Measurements from ENCODE around the gene RASGRF2. TPM values are rescaled to one million over a fixed set of nuclear protein-coding genes. Genes with fewer than 3 reads are reported as not detected.

Gene RASGRF2
- total RNA-seq, 1 experiment from 2014 or later: 0.48 TPM

DNA sequence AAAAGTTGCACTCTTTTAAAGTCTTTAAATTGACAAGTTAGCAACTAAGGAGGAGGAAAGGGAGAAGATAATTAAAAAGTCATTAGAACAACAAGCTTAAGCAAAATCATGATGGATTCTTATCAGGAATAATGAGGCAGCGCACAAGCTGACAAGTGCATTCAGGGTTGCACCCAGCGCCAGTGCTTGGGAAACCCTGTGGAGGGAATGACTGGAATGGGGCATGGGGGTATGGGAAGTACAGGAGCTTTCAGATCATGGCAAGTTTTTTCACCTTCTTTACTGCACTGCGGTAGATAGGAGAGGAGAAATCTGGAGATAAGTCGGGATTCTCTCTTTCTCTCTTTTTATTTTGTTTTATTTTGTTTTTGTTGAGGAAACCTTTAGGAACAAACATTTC is 155.1 kb downstream of the RASGRF2 start:
- no peak overlapping the region for H3K4me2 ChIP-seq
- H3K27ac ChIP-seq: no peak overlapping the region
- no peaks in the 10 kb centered on the region for H3K9me3 ChIP-seq (ENCODE audit: insufficient read depth, low read depth)
- no peak for DNase-seq
- intact Hi-C loops (cut with micrococcal nuclease; ENCODE audit: unreplicated experiment): no loop called here
- H3K79me2 ChIP-seq (ENCODE audit: low read depth): no peaks in the 10 kb centered on the region
- no TSS peak for BruUV-seq (replicated peaks)
- ChIA-PET CTCF (no interaction called here), POLR2A (ENCODE audit: unreplicated experiment) (no interaction called here)
- H3K9me2 ChIP-seq (ENCODE audit: insufficient read depth): no peaks in the 10 kb centered on the region
- no peaks in the 10 kb centered on the region for H4K20me1 ChIP-seq (ENCODE audit: insufficient read depth)
- no peaks in the 10 kb centered on the region for H3F3A ChIP-seq (ENCODE audit: insufficient read depth, low read depth)
- H2AFZ ChIP-seq: no peak overlapping the region
- no peaks in the 10 kb centered on the region for H3K27me3 ChIP-seq (ENCODE audit: insufficient read depth, low read depth)
- H3K4me1 ChIP-seq (replicated peaks; ENCODE audit: insufficient read depth): no peaks in the 10 kb centered on the region
- no peaks in the 10 kb centered on the region for H3K36me3 ChIP-seq (ENCODE audit: low read depth)
- TF ChIP-seq, protein P1, sequence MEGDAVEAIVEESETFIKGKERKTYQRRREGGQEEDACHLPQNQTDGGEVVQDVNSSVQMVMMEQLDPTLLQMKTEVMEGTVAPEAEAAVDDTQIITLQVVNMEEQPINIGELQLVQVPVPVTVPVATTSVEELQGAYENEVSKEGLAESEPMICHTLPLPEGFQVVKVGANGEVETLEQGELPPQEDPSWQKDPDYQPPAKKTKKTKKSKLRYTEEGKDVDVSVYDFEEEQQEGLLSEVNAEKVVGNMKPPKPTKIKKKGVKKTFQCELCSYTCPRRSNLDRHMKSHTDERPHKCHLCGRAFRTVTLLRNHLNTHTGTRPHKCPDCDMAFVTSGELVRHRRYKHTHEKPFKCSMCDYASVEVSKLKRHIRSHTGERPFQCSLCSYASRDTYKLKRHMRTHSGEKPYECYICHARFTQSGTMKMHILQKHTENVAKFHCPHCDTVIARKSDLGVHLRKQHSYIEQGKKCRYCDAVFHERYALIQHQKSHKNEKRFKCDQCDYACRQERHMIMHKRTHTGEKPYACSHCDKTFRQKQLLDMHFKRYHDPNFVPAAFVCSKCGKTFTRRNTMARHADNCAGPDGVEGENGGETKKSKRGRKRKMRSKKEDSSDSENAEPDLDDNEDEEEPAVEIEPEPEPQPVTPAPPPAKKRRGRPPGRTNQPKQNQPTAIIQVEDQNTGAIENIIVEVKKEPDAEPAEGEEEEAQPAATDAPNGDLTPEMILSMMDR (conservative IDR thresholded peaks at IDR 0.05): no peak
- no peak for TF ChIP-seq EZH2 (IDR thresholded peaks at IDR 0.05; ENCODE audit: low read depth)
- no peak overlapping the region for H3K4me3 ChIP-seq

DNA sequence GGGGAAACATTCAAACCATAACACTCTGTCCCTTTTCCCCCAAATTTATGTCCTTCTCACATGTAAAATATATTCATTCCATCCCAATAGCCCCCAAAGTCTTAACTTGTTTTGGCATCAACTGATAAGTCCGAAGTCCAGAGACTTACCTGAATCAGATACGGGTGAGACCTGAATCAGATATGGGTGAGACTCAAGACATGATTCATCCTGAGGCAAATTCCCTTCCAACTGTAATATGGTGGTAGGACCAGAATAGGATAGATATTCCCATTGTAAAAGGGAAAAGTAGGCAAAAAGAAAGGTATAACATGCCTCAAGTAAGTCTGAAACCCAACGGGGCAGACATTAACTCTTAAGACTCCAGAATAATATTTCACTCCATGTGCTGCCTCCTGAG is 157.4 kb downstream of the RASGRF2 start:
- Histone ChIP-seq H3K4me1 (replicated peaks; ENCODE audit: insufficient read depth) (no peaks in the 10 kb centered on the region), H3K4me3 (no peak overlapping the region), H3K27me3 (ENCODE audit: insufficient read depth, low read depth) (no peaks in the 10 kb centered on the region), H3K36me3 (ENCODE audit: low read depth) (no peaks in the 10 kb centered on the region), H3K27ac (no peak overlapping the region), H2AFZ (no peak overlapping the region), H3K79me2 (ENCODE audit: low read depth) (no peaks in the 10 kb centered on the region), H3K4me2 (no peak overlapping the region), H4K20me1 (ENCODE audit: insufficient read depth) (no peaks in the 10 kb centered on the region), H3K9me2 (ENCODE audit: insufficient read depth) (no peaks in the 10 kb centered on the region), H3K9me3 (ENCODE audit: insufficient read depth, low read depth) (no peaks in the 10 kb centered on the region), H3F3A (ENCODE audit: insufficient read depth, low read depth) (no peaks in the 10 kb centered on the region)
- ChIA-PET POLR2A (ENCODE audit: unreplicated experiment) (no interaction called here), CTCF (no interaction called here)
- no peak for TF ChIP-seq EZH2 (IDR thresholded peaks at IDR 0.05; ENCODE audit: low read depth)
- TF ChIP-seq, protein P1 (conservative IDR thresholded peaks at IDR 0.05): no peak
- BruUV-seq (replicated peaks): no TSS peak
- DNase-seq: no peak
- intact Hi-C loops (cut with micrococcal nuclease; ENCODE audit: unreplicated experiment): no loop called here

DNA sequence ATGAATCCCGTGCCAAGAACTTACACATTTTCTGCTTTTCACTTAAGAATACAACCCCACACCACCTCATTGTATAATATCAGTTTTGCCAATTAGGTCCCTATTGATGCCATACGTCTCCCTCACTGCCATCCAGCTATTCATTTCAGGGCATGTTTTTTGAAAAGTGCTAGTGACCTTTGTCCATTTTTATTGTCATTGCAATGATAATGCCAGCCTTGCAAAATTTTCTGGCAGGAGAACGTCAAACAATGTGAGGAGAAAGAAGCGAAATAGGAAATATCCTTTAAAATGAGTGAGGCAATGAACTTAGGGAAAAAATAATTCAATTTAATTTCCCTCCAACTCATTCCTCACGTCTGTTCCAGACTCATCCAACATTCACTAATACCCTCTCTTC is 161.1 kb downstream of the RASGRF2 start:
- Histone ChIP-seq H2AFZ (no peak overlapping the region), H3K4me1 (replicated peaks; ENCODE audit: insufficient read depth) (no peaks in the 10 kb centered on the region), H3K4me2 (no peak overlapping the region), H3K27me3 (ENCODE audit: insufficient read depth, low read depth) (no peaks in the 10 kb centered on the region), H4K20me1 (ENCODE audit: insufficient read depth) (no peaks in the 10 kb centered on the region), H3F3A (ENCODE audit: insufficient read depth, low read depth) (no peaks in the 10 kb centered on the region), H3K9me3 (ENCODE audit: insufficient read depth, low read depth) (no peaks in the 10 kb centered on the region), H3K4me3 (no peak overlapping the region), H3K36me3 (ENCODE audit: low read depth) (no peaks in the 10 kb centered on the region), H3K27ac (no peak overlapping the region), H3K9me2 (ENCODE audit: insufficient read depth) (no peaks in the 10 kb centered on the region), H3K79me2 (ENCODE audit: low read depth) (no peaks in the 10 kb centered on the region)
- TF ChIP-seq, protein P1 (conservative IDR thresholded peaks at IDR 0.05): no peak
- no peak for TF ChIP-seq EZH2 (IDR thresholded peaks at IDR 0.05; ENCODE audit: low read depth)
- no TSS peak for BruUV-seq (replicated peaks)
- no peak for DNase-seq
- POLR2A ChIA-PET (ENCODE audit: unreplicated experiment): no interaction called here
- intact Hi-C loops (cut with micrococcal nuclease; ENCODE audit: unreplicated experiment): no loop called here
- CTCF ChIA-PET: no interaction called here
